ENCODE data around the gene C2CD4C. TPM values are rescaled to one million over a fixed set of nuclear protein-coding genes. Genes with fewer than 3 reads are reported as not detected.

The C2CD4C gene
- total and polyA plus RNA-seq, 2 experiments from 2014 or later: 2.1 to 12.5 TPM

DNA sequence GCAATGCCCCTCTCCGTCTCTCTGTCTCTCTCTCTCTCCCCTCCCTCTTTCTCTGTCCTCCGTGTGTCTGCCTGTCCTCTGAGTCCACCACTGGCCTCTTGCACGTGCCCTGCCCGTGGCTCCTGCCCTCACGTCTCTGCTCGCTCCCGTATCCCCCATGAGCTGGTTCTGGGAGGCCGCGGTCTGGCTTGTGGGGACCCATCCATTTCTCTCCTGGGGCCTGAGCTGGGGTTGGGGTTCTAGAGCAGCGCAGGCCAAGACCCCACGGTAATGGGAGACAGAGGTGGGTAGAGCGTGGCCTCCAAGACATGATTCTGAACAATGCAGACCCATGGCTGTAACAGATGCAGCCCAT lies 19.0 kb downstream of the C2CD4C start:
- Histone ChIP-seq H3K36me3 (ENCODE audit: insufficient read depth) (no peaks in the 10 kb centered on the region), H2AFZ (no peak overlapping the region), H3K4me1 (ENCODE audit: insufficient read depth) (peaks cover 12% of the 10 kb centered on the region; the same call in 1 of the 2 replicates), H4K20me1 (replicated peaks; ENCODE audit: insufficient read depth) (no peaks in the 10 kb centered on the region), H3K79me2 (replicated peaks; ENCODE audit: insufficient read depth) (no peaks in the 10 kb centered on the region), H3K27me3 (ENCODE audit: insufficient read depth) (no peaks in the 10 kb centered on the region), H3F3A (replicated peaks; ENCODE audit: low read depth) (peaks cover 6% of the 10 kb centered on the region), H3K9me2 (ENCODE audit: insufficient read depth) (0 out of 2 replicates have a peak, but pooled peaks cover 5% of the 10 kb centered on the region), H3K4me2 (no peak overlapping the region), H3K27ac (ENCODE audit: low read depth) (no peak overlapping the region), H3K4me3 (no peak overlapping the region)
- TF ChIP-seq JUNB (IDR thresholded peaks at IDR 0.05; ENCODE audit: unreplicated experiment) (no peak), ZNF114 (CRISPR knock-in tag; IDR thresholded peaks at IDR 0.05) (no peak), POLR2AphosphoS5 (IDR thresholded peaks at IDR 0.05; ENCODE audit: low read depth) (no peak), EZH2phosphoT487 (IDR thresholded peaks at IDR 0.05; ENCODE audit: unreplicated experiment) (no peak), STAT1 (IDR thresholded peaks at IDR 0.05; ENCODE audit: unreplicated experiment) (no peak), EZH2 (IDR thresholded peaks at IDR 0.05; ENCODE audit: low read depth, unreplicated experiment) (no peak), ZNF331 (CRISPR knock-in tag; IDR thresholded peaks at IDR 0.05; ENCODE audit: low read depth) (no peak), CREB1 (CRISPR knock-in tag; IDR thresholded peaks at IDR 0.05; ENCODE audit: low read depth) (no peak)
- TF ChIP-seq, protein P1, sequence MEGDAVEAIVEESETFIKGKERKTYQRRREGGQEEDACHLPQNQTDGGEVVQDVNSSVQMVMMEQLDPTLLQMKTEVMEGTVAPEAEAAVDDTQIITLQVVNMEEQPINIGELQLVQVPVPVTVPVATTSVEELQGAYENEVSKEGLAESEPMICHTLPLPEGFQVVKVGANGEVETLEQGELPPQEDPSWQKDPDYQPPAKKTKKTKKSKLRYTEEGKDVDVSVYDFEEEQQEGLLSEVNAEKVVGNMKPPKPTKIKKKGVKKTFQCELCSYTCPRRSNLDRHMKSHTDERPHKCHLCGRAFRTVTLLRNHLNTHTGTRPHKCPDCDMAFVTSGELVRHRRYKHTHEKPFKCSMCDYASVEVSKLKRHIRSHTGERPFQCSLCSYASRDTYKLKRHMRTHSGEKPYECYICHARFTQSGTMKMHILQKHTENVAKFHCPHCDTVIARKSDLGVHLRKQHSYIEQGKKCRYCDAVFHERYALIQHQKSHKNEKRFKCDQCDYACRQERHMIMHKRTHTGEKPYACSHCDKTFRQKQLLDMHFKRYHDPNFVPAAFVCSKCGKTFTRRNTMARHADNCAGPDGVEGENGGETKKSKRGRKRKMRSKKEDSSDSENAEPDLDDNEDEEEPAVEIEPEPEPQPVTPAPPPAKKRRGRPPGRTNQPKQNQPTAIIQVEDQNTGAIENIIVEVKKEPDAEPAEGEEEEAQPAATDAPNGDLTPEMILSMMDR (conservative IDR thresholded peaks at IDR 0.05; ENCODE audit: low read depth in 2 of 2): no peak
- TF ChIP-seq, protein P2, sequence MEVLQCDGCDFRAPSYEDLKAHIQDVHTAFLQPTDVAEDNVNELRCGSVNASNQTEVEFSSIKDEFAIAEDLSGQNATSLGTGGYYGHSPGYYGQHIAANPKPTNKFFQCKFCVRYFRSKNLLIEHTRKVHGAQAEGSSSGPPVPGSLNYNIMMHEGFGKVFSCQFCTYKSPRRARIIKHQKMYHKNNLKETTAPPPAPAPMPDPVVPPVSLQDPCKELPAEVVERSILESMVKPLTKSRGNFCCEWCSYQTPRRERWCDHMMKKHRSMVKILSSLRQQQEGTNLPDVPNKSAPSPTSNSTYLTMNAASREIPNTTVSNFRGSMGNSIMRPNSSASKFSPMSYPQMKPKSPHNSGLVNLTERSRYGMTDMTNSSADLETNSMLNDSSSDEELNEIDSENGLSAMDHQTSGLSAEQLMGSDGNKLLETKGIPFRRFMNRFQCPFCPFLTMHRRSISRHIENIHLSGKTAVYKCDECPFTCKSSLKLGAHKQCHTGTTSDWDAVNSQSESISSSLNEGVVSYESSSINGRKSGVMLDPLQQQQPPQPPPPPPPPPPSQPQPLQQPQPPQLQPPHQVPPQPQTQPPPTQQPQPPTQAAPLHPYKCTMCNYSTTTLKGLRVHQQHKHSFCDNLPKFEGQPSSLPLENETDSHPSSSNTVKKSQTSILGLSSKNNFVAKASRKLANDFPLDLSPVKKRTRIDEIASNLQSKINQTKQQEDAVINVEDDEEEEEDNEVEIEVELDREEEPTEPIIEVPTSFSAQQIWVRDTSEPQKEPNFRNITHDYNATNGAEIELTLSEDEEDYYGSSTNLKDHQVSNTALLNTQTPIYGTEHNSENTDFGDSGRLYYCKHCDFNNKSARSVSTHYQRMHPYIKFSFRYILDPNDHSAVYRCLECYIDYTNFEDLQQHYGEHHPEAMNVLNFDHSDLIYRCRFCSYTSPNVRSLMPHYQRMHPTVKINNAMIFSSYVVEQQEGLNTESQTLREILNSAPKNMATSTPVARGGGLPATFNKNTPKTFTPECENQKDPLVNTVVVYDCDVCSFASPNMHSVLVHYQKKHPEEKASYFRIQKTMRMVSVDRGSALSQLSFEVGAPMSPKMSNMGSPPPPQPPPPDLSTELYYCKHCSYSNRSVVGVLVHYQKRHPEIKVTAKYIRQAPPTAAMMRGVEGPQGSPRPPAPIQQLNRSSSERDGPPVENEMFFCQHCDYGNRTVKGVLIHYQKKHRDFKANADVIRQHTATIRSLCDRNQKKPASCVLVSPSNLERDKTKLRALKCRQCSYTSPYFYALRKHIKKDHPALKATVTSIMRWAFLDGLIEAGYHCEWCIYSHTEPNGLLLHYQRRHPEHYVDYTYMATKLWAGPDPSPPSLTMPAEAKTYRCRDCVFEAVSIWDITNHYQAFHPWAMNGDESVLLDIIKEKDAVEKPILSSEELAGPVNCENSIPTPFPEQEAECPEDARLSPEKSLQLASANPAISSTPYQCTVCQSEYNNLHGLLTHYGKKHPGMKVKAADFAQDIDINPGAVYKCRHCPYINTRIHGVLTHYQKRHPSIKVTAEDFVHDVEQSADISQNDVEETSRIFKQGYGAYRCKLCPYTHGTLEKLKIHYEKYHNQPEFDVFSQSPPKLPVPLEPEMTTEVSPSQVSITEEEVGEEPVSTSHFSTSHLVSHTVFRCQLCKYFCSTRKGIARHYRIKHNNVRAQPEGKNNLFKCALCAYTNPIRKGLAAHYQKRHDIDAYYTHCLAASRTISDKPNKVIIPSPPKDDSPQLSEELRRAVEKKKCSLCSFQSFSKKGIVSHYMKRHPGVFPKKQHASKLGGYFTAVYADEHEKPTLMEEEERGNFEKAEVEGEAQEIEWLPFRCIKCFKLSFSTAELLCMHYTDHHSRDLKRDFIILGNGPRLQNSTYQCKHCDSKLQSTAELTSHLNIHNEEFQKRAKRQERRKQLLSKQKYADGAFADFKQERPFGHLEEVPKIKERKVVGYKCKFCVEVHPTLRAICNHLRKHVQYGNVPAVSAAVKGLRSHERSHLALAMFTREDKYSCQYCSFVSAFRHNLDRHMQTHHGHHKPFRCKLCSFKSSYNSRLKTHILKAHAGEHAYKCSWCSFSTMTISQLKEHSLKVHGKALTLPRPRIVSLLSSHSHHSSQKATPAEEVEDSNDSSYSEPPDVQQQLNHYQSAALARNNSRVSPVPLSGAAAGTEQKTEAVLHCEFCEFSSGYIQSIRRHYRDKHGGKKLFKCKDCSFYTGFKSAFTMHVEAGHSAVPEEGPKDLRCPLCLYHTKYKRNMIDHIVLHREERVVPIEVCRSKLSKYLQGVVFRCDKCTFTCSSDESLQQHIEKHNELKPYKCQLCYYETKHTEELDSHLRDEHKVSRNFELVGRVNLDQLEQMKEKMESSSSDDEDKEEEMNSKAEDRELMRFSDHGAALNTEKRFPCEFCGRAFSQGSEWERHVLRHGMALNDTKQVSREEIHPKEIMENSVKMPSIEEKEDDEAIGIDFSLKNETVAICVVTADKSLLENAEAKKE (CRISPR knock-in tag; IDR thresholded peaks at IDR 0.05): no peak
- TF ChIP-seq, protein P3, sequence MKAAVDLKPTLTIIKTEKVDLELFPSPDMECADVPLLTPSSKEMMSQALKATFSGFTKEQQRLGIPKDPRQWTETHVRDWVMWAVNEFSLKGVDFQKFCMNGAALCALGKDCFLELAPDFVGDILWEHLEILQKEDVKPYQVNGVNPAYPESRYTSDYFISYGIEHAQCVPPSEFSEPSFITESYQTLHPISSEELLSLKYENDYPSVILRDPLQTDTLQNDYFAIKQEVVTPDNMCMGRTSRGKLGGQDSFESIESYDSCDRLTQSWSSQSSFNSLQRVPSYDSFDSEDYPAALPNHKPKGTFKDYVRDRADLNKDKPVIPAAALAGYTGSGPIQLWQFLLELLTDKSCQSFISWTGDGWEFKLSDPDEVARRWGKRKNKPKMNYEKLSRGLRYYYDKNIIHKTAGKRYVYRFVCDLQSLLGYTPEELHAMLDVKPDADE (IDR thresholded peaks at IDR 0.05): no peak
- Mint-ChIP-seq H3K27me3 (ENCODE audit: insufficient read depth, low read depth, poor library complexity) (peaks cover 19% of the 10 kb centered on the region), H3K9me3 (peaks cover 33% of the 10 kb centered on the region), H3K36me3 (ENCODE audit: low read depth) (peaks cover 9% of the 10 kb centered on the region), H3K27ac (no peak overlapping the region), H3K4me1 (peaks cover 19% of the 10 kb centered on the region), H3K4me3 (no peak overlapping the region)
- no peak for DNase-seq (ENCODE audit: low spot score)
- ATAC-seq: no peak
